Measurements from ENCODE around the gene TEX54.
"Not testable (repeated sequence)": the region's sequence is repeated elsewhere in the genome, so short reads cannot be mapped to it uniquely, and the experiment has no call there.

The TEX54 gene

DNA sequence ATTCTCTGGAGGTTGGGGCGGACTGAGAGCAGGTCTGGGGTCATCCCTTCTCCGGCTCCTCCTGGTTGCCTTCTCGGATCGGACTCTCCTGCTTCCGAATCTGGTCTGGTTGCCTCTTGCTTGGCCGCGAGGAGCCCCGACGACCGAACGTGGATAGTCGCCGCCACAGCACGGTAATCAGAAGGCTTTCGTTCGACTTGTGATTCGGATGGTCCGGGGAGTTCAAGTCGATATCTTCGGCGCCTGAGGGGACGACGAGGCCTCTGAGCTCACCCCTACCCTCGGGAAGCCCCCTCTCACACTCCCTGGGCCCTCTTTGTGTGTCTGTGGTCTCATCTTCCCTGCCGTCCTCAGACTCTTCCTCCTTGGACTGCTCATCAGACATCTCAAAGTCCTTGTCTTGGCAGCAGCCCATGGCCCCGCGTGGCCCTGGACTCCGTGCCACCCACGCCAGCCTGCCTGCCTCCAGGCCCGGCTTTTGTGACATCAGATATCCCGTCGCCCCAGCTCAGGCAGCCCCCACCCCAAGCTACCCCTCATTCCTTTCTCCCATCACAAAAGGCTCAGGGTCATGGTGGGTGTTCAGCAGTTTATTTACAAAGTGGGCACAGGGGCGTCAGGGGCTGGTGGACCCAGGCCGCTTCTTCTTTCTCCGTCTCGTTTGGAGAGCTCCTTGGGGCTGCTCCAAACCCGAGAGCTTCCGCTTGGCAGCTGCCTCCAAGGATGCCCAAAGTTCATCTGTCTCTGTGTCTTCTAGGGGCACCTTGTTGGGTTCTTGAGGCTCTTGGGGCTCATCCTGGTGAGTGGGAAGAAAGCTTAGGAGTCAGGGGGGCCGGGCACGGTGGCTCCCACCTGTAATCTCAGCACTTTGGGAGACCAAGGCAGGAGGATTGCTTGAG, at the start of gene TEX54:
TEX54 (minus strand) TSS at position 506 of the 899 bp plus-strand sequence.
- DNase-seq = no peak

DNA sequence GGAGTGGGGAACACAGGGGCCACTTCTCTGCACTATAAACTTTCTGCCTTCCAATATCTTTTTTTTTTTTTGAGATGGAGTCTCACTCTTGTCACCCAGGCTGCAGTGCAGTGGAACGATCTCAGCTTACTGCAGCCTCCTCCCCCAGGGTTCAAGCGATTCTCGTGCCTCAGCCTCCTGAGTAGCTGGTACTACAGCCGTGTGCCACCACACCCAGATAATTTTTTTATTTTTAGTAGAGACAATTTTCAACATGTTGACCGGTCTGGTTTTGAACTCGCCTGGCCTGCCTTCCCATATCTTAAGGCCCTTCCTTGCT, 49.7 kb upstream of the TEX54 start:
- no peak for DNase-seq

DNA sequence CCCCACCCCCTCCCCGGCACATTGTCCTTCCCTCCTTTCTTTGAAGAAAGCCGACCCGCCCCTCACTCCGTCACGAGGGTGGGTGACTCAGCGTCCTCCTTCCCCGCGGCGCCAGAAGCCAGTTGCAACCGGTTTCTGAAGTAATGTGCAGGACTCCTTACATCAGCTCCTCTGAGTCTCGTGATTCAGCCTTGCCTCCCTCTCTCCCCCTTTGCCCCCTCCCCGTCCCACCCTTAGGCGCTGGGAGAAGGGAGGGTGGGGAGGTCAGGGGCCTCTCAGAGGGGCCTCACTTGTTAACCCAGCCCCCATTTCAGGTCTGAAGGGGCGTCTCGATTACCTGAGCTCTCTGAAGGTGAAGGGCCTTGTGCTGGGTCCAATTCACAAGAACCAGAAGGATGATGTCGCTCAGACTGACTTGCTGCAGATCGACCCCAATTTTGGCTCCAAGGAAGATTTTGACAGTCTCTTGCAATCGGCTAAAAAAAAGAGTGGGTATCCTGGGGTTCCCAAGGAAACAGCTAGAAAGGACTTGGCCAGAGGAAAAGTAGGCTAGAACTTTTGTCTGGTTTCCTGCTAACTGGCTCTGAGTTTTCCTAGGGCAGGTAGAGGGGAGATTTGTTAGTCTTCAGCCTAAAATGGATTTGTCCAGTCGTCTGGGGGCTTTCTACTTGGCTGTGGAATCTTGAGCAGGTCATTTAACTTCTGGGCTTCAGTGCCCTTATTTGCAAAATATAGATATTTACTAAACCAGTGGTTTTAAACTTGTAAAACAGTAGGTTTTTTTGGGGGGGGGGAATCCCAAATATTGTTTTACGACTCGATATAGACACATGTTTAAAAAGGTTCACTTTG, 49.2 kb upstream of the TEX54 start:
- peak; percentile 93 for DNase-seq

DNA sequence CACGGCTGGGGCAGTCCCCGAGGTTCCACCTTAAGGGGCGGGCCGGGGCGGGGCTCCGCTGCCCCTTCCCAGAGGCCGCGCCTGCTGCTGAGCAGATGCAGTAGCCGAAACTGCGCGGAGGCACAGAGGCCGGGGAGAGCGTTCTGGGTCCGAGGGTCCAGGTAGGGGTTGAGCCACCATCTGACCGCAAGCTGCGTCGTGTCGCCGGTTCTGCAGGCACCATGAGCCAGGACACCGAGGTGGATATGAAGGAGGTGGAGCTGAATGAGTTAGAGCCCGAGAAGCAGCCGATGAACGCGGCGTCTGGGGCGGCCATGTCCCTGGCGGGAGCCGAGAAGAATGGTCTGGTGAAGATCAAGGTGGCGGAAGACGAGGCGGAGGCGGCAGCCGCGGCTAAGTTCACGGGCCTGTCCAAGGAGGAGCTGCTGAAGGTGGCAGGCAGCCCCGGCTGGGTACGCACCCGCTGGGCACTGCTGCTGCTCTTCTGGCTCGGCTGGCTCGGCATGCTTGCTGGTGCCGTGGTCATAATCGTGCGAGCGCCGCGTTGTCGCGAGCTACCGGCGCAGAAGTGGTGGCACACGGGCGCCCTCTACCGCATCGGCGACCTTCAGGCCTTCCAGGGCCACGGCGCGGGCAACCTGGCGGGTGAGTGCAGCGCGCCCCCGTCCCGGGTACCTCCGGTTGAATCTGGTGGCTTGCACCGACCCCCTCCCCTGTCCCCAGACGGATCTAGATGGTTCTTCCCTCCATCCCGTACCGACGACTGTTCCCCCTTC, 48.4 kb upstream of the TEX54 start, which contains the start of gene SLC3A2:
SLC3A2 (plus strand) TSS at position 94 of the 776 bp plus-strand sequence; CDS start at position 222, 128 bp downstream.
- peak; percentile 91 for DNase-seq

DNA sequence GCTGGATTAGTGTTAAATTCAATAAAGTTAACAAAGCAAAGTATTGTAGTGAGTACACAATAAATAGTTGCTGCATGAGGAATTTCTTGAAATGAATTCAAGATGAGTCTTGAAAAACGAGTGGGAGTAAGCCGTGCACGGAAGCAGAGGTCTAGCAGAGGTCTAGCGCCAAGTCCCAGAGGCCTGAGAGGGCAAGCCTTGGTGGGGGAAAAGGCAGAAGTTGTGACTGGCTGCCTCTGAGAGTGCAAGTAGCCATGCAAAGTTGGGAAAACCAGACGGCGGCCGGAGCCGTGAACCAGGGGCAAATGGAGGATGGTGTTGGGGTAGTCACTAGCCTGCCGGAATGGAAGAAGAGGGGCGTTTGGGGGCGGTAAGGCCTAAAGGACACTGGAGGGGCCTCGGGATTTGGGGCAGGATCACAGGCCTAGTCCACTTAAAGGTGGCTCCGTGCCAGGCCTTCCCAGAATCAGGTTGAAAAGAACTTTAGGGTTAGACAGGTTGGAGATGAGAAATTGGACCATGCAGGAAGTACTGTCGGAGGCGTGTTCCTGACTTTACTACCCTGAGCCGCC, 47.7 kb upstream of the TEX54 start:
- DNase-seq = no peak

DNA sequence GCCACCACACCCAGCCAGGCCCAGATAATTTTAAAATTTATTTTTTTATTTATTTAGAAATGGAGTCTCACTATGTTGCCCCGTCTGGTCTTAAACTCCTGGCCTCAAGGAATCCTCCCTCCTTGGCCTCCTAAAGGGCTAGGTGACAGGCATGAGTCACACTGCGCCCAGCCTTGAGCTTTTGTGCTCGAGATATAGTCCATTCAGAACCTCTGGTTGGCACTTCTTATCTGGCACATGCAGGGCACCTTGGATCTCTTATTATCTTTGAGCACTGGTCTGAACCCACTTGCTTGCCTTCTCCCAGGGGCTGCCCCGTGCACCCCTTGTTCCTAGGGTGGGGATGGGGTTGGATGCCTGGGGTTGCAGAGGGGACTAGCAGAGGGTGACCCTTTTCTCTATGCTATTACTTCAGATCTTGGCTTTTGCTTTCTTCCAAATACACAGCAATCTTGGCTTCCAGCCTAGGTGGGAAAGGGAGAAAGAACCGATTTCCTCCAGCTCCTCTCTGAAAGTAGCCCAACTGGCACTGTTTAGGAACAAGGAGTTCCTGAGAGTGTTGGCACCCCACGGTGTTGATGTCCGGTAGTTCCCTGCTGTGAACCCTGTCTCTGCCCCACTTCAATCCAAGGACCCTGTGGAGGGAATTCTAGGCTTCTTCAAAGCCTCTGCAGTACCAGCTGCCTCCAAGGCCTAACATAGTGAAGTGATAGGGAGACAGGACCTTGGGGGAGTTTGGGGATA, 46.8 kb upstream of the TEX54 start:
- no peak for DNase-seq

DNA sequence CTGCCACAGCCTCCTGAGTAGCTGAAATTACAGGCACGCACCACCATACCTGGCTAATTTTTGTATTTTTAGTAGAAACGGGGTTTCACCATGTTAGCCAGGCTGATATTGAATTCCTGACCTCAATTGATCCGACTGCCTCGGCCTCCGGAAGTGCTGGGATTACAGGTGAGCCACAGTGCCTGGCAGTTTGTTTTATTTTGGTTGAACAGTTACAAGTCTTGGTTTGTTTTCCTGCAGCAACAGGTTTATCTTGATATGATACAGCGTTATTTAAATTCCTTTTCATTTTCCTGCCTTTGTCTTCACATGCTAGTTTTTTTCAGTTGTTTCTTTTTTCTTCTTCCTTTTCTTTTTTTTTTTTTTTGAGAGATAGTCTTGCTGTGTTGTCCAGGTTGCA, 44.1 kb upstream of the TEX54 start:
- no peak for DNase-seq

DNA sequence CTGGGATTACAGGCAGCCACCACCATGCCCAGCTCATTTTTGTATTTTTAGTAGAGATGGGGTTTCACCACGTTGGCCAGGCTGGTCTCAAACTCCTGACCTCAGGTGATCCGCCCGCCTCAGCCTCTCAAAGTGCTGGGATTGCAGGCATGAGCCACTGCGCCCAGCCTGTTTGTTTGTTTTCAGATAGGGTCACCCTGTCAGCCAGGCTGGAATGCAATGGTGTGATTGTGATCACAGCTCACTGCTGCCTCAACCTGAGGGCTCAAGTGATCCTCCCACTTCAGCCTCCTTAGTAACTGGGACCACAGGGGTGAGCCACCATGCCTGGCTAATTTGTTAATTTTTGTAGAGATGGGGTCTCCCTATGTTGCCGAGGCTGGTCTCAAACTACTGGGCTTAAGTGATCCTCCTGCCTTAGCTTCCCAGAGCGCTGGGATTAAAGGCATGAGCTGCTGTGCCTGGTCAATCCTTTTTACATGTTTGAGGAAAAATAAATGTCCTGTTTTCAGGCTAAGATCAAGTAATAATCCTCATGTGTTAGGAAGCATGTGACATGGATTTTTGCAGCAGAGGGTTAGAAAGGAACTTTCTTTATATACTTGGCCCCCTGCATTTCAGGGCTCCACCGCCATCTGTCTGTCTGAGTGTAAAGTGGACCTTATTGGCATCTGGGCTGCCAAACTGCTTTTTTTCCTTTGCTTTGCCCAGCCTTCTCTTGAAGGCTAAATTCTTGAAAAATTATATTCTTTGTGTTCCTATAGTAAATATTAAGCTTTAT, 43.2 kb upstream of the TEX54 start:
- no peak for DNase-seq

DNA sequence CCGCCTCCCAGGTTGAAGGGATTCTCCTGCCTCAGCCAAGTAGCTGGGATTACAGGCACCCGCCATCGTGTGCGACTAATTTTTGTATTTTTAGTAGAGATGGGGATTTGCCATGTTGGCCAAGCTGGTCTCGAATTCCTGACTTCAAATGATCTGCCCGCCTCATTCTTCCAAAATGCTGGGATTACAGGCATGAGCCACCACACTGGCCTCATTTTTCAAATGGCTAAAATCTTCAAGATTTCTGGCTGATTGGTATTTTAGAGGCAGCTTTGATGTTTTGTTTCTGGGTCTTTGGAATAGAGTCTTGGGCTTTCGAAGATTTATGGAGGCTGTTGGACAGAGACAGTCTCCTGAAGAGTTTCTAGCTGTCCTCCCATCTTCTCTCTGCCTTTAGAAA, 42.2 kb upstream of the TEX54 start:
- DNase-seq = no peak

DNA sequence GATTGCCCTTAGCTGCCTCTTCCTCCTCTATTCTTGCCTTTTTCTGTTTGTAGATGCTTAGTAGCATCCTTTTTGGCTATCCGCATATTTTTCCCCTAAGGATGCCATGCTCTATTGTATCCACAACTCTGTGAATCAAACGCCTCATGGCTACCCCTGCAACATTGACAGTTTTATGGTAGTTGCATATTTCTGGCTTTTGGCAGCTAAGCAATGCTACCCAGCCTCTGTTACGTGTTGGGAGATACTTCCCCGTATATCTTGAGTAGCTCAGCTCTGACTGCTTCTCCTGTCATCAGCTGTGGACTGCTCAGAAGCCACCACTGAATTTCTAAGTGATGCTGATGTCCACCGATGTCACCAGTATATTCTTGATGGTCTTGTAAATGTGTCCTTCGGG, 33.0 kb upstream of the TEX54 start:
- DNase-seq = no peak

DNA sequence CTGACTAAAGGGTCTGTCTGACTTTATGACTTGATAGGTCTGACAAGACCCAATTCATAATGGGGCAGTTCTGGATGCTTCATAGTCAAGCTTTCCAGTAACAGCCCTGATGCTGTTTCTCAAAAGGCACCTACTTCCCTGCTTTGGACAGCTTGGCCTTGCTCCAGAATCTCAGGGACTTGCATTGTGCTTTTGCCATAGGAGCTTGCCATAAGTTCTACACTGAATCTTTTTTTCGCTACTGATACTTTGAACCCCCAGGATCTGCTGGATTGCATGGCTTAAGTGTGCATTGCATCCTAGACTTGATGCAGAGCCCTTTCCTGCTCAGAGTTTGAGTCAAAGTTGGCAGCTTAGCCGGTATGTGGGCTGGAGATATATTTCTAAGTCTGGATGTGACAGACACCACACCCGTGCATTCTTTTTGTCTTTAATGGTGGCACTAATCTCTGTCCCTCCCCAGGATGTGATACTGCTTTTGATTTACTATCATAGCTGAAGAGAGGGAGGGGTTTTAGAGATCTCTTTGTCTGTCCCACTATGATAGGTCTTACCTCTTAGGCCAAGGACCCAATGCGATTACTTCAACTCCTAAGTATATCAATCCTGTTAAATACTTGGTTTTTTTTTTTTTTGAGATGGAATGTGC, 31.2 kb upstream of the TEX54 start:
- DNase-seq = no peak

DNA sequence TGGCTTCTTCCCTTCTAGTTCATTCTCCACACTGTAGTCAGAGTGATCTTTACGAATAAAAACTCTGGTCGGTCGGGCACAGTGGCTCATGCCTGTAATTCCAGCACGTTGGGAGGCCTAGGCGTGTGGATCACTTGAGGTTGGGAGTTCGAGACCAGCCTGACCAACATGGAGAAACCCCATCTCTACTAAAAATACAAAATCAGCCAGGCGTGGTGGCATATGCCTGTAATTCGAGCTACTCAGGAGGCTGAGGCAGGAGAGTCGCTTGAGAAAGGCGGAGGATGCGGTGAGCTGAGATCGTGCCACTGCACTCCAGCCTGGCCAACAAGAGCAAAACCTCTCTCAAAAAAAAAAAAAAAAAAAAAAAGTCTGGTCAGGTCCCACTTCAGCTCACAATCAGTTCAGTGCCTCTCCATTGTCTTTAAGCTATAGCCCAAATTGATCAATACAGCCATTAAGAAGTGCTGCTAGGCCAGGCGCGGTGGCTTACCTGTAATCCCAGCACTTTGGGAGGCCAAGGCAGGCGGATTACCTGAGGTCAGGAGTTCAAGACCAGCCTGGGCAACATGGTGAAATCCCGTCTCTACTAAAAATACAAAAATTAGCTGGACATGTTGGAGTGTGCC, 29.0 kb upstream of the TEX54 start:
- DNase-seq = not testable (repeated sequence)

DNA sequence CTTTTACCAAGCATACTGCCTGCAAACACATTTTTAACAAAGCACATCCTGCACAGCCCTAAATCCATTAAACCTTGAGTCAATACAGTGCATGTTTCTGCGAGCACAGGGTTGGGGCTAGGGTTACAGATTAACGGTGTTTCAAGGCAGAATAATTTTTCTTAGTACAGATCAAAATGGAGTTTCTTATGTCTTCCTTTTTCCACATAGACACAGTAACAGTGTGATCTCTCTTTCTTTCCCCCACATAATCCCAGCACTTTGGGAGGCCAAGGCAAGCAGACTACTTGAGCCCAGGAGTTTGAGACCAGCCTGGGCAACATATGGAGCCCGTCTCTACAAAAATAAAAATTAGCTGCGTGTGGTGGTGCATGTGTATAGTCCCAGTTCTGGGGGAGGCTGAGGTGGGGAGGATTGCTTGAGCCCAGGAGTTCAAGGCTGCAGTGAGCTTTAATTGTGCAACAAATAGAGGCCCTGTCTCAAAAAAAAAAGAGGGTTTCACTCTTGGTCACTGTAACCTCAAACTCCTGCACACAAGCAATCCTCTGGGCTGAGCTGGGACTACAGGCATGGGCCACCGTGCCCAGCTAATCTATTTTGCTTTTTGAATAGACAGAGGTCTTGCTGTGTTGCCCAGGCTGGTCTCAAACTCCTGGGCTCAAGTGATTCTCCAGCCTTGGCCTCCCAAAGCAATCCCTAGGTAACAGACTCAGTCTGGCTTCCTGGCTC, 28.4 kb upstream of the TEX54 start:
- DNase-seq = no peak

DNA sequence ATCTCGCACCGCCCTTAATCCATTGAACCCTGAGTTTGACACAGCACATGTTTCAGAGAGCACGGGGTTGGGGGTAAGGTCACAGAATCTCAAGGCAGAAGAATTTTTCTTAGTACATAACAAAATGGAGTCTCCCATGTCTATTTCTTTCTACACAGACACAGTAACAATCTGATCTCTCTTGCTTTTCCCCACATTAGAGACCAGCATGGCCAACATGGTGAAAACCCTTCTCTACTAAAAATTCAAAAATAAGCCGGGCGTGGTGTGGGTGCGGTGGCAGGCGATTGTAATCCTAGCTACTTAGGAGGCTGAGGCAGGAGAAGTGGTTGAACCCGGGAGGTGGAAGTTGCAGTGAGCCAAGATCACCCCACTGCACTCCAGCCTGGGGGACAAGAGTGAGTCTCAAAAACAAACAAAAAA, 26.7 kb upstream of the TEX54 start:
- DNase-seq = not testable (repeated sequence)

DNA sequence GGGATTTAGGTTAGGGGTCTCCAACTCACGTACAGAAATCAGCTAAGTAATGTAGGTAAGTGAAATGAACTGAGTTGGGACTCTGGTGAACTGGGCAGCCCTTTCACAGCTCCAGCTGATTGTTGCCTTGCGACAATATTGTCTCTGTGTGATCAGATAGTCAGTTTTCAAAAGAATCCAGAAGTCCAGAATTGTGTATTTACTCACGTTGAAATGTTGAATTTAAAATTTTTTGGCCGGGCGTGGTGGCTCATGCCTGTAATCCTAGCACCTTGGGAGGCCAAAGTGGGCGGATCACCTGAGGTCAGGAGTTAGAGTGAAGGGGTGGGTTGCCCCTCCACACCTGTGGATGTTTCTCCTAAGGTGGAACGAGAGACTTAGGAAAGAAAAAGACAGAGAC, 25.6 kb upstream of the TEX54 start:
- no peak for DNase-seq

DNA sequence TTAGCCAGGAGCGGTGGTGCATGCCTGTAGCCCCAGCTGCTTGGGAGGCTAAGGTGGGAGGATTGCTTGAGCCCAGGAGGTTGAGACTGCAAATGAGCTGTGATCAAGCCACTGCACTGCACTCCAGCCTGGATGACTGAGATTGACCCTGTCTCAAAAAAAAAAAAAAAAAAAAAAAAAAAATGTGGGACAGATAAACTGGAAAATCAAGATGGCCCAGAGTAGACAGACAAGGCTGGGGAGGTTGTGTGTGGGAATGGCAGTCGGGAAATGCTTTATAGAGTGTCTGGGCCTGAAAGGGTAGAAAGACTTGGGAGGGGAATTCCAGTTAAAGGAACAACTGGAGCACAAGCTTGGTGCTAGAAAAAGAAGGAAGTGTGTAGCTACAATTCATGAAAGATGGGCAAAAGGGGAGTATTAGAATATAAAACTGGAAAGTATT, 24.9 kb upstream of the TEX54 start:
- no peak for DNase-seq

DNA sequence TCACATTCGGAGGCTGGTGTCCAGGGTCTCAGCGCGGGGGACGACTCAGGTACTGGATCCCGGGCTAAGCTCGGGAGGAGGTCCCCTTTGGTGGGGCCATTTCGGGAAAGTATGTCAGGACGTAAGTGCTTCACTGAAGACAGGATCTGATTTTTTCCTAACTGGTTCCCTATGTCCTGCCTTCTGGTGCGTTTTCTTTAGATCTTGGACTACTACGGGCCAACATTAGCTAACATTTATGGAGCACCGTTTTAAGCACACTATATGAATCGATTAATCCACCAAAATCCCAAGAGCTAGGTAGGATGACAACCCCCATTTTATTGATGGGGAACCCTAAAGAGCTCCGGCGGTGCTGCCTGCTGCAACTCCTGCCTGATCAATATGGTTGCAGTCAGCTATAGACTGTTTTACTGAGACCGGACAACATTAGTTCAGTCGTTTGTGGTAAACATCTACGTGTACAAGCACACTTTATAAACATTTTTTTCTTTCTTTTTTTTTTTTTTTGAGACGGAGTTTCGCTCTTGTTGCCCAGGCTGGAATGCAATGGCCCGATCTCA, 23.8 kb upstream of the TEX54 start:
- DNase-seq = no peak

DNA sequence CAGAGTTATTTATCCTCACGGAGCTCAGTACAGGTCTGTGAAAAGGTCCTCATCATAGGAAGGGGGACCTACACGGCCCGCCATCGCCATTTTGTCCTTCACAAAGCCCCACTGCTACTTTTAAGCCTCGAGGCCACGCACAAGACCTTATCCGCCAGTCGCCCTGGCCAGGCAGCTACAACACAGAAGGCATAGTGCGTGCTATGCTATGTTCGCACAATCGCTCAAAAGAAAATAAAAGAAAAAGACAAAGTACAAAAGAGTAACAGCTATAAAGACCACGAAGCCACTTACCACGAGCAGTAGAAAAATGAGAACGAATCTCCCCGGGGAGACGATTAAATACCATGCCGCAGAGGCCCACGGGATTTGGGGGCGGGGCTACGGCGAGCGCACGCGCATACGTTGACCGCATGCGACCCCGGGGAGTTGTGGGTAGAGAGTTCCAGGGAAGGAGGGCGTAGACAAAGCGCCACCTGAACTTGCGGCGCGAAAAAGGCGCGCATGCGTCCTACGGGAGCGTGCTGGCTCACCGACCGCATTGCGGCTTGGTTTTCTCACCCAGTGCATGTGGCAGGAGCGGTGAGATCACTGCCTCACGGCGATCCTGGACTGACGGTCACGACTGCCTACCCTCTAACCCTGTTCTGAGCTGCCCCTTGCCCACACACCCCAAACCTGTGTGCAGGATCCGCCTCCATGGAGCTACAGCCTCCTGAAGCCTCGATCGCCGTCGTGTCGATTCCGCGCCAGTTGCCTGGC, 23.1 kb upstream of the TEX54 start:
- DNase-seq = peak; percentile 98

Data from NCI-H1436 (cell line).